Measurements from ENCODE around the gene AKAP5.
A peak's percentile ranks its signal among the peaks of the same experiment; 100 is the strongest.

The AKAP5 gene

GRCh38 chr14:64461221-64461620 is 4.1 kb upstream of the AKAP5 start:
- no peak for DNase-seq

GRCh38 chr14:64463195-64463594 is 2.1 kb upstream of the AKAP5 start:
- no peak for DNase-seq

GRCh38 chr14:64463873-64464272 is 1.4 kb upstream of the AKAP5 start:
- no peak for DNase-seq

- DNase-seq = no peak
Measured at GRCh38 chr14:64464651-64465050, 648 bp upstream of the AKAP5 start.

GRCh38 chr14:64465831-64466554 is 694 bp downstream of the AKAP5 start:
- DNase-seq = no peak

- DNase-seq = no peak
Measured at GRCh38 chr14:64467101-64467500, 1.8 kb downstream of the AKAP5 start.

- no peak for DNase-seq
Measured at GRCh38 chr14:64467566-64467965, 2.3 kb downstream of the AKAP5 start.

- DNase-seq = no peak
Measured at GRCh38 chr14:64468451-64468850, 3.2 kb downstream of the AKAP5 start.

- DNase-seq = no peak
Measured at GRCh38 chr14:64474041-64474440, 8.7 kb downstream of the AKAP5 start.

- DNase-seq = no peak
Measured at GRCh38 chr14:64474698-64475097, 9.4 kb downstream of the AKAP5 start.

GRCh38 chr14:64475585-64476273 is 10.4 kb downstream of the AKAP5 start:
- no peak for DNase-seq

GRCh38 chr14:64476438-64476837 is 11.1 kb downstream of the AKAP5 start:
- DNase-seq = no peak

- DNase-seq = peak; percentile 64
Measured at GRCh38 chr14:64478634-64479250, 13.4 kb downstream of the AKAP5 start.

- no peak for DNase-seq
Measured at GRCh38 chr14:64488590-64489099, 23.3 kb downstream of the AKAP5 start.

- DNase-seq = no peak
Measured at GRCh38 chr14:64491637-64492036, 26.3 kb downstream of the AKAP5 start.

GRCh38 chr14:64493455-64493854 is 28.2 kb downstream of the AKAP5 start:
- DNase-seq = no peak

- no peak for DNase-seq
Measured at GRCh38 chr14:64495252-64495651, 30.0 kb downstream of the AKAP5 start.

- no peak for DNase-seq
Measured at GRCh38 chr14:64496764-64497163, 31.5 kb downstream of the AKAP5 start.

GRCh38 chr14:64500088-64500487 is 34.8 kb downstream of the AKAP5 start:
- no peak for DNase-seq

- peak; percentile 61 for DNase-seq
Measured at GRCh38 chr14:64501411-64502171, 36.3 kb downstream of the AKAP5 start.

- peak; percentile 55 for DNase-seq
Measured at GRCh38 chr14:64502456-64502855, 37.2 kb downstream of the AKAP5 start.

GRCh38 chr14:64502887-64503433 is 37.7 kb downstream of the AKAP5 start:
- DNase-seq = peak; percentile 64

Data from CD4-positive, alpha-beta T cell treated with Interleukin-17A for 1 hour (primary cell).